KG1 (cell line): Measurements from ENCODE around the gene GTPBP2.
"Not testable (repeated sequence)": the region's sequence is repeated elsewhere in the genome, so short reads cannot be mapped to it uniquely, and the experiment has no call there.

Experiments used
- DNase-seq: peaks from one replicate; lab custom pipeline; 2025; lab: John Stamatoyannopoulos, UW

The GTPBP2 gene

DNA sequence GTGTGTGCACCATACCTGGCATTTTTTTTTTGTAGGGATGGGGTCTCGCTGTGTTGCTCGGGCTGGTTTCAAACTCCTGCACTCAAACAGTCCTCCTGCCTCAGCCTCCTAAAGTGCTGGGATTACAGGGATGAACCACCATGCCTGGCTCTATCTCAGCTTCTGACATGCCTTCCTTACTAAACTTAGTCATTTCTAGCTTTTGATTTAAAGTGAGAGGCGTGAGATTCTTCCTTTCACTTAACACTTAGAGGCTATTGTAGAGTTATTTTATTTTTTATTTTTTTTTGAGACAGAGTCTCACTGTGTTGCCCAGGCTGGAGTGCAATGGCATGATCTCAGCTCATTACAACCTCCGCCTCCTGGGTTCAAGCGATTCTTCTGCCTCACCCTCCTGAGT, 33.9 kb upstream of the GTPBP2 start:
- DNase-seq: not testable (repeated sequence)

DNA sequence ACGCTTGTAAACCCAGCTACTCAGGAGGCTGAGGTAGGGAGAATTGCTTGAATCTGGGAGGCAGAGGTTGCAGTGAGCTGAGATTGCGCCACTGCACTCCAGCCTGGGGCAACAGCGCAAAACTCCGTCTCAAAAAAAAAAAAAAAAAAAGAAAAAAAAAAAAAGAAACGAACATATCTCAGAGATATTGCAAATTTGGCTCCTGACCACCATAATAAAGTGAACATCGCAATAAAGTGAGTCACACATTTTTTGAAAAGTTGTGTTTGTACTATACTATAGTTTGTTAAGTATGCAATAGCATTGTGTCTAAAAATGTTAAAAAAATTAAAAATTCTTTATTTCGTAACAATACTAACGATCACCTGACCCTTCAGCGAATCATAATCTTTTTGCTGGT, 29.1 kb upstream of the GTPBP2 start:
- DNase-seq: no peak

DNA sequence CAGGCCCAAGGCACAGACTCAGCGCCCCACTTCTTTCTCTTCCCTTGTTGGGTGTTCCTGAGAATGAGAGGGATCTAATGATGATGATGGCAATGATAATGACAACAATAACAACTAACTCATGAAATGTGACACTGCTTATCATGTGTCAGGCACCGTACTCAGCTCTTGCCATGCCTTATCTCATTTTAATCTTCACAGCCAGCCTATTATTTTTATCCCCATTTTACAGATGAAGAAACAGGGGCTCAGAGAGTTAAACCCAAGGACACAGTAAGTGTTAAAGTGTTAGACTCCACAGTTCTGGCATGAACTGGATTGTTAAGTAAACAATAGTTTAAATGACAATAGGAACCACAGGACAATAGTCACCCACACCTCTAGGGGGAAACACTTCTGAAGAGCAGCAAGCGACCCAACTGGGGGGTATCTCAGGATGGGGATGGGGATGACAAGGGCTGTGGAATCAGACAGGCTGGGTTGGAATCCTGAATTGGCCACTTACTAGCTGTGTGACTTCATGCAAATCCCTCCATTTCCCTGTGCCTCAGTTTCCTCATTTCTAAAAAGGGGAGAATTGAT, 28.2 kb upstream of the GTPBP2 start:
- no peak for DNase-seq

DNA sequence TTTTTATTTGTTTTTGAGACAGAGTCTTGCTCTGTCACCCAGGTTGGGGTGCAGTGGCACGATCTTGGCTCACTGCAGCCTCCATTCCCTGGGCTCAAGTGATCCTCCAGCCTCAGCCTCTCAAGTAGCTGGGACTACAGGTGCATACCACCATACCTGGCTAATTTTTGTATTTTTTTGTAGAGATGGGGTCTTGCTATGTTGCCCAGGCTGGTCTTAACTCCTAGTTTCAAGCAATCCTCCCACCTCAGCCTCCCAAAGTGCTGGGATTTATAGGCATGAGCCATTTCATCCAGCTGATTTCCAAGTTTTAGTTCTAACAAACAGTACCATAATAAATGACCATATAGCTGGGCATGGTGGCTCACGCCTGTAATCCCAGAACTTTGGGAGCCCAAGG, 23.8 kb upstream of the GTPBP2 start:
- not testable (repeated sequence) for DNase-seq

DNA sequence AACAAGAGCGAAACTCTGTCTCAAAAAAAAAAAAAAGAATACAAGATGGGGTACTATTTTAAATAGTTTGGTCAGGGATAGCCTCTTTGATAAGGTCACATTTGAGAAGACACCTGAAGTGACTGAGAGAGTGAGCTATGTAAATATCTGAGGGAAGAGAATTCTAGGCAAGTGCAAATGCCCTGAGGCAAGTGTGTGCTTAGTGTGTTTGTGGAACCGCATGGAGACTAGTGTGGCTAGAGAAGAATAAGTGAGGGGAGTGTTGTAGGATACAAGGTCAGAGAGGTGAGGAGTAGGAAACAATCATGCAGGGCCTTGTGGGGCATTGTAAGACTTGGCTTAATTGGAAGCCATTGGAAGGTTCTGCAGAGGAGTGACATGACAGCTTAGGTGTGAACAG, 19.2 kb upstream of the GTPBP2 start:
- no peak for DNase-seq

DNA sequence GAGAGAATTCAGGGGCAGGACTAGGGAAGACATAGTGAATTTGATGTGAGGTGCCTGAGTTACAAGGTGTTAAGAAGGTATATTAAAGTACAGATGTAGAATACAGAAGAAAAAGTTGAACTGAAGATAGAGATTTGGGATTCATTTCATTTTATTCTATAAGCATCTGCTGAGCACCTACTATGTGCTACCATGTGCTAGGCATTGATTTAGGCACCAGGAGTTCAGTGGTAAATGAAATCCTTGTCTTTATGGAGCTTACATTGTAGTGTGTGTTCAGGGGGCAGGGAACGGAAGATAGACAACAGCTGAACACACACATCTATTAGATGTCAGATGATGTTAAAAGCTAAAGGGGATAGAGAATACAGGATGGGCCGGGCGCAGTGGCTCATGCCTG, 18.5 kb upstream of the GTPBP2 start:
- DNase-seq: no peak

DNA sequence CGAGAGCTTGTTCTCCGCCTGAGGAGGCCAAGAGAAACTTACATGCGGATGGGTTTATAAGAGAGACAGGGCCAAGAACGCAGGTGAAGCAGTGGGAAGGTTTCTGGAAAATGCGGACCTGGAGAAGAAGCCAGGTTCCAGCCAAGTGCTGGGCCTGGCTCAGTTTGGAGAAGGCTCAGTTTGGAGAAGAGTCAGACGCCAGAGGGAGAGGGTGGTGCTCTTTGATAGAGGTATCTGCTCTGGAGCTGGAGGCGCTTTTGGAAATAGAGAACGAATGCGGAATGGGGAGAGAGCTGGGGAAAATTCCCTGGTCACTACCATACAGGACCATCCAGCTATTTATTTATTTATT, 16.5 kb upstream of the GTPBP2 start:
- DNase-seq: no peak

DNA sequence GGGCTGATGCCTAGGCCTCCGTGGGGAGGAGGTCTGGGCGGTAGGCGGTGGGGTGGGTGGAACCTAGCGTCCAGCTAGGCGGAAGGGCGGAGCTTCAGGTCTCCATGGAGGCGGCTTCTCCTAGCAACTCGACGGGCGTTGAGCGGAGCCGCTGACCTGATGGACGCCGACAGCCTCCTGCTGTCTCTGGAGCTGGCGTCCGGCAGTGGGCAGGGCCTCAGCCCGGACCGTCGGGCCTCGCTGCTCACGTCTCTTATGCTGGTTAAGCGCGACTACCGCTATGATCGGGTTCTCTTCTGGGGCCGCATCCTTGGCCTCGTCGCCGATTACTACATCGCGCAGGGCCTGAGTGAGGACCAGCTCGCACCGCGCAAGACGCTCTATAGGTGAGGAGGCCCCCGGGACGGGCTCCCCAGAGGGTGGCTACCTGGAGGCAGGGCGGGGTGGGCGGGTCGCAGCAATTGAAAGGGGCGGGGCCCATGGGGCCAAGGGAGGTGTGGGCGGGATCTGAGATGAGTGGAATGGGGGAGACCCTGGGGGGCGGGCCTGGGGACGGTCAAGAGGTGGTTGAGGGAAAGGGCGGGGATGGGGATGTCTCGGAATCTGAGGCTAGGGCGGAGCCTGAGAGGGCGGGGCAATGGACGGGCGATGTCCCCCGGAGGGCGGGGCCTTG, 16.0 kb upstream of the GTPBP2 start, which contains the start of gene RSPH9:
Gene RSPH9 (plus strand): TSS at position 97 of the 673 bp plus-strand sequence. CDS start 63 bp downstream, at position 160.
- no peak for DNase-seq

DNA sequence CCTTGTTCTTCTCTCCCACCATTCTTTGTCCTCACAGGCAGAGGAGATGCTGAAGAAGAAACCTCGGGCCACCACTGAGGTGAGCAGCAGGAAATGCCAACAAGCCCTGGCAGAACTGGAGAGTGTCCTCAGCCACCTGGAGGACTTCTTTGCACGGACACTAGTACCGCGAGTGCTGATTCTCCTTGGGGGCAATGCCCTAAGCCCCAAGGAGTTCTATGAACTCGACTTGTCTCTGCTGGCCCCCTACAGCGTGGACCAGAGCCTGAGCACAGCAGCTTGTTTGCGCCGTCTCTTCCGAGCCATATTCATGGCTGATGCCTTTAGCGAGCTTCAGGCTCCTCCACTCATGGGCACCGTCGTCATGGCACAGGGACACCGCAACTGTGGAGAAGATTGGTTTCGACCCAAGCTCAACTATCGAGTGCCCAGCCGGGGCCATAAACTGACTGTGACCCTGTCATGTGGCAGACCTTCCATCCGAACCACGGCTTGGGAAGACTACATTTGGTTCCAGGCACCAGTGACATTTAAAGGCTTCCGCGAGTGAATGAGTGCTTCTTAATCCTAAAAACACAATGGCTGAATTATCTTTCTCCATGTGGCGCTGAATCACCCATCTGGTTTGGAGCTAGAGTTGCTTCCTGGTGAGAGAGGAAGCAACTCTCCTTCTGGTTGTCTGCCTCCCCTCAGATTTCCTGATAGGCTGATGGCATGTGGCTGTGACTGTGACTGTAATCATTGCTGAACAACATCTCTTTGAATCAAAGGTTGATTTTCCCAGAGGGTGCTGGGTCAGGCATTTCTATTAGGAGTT, 11.1 kb upstream of the GTPBP2 start:
- no peak for DNase-seq

DNA sequence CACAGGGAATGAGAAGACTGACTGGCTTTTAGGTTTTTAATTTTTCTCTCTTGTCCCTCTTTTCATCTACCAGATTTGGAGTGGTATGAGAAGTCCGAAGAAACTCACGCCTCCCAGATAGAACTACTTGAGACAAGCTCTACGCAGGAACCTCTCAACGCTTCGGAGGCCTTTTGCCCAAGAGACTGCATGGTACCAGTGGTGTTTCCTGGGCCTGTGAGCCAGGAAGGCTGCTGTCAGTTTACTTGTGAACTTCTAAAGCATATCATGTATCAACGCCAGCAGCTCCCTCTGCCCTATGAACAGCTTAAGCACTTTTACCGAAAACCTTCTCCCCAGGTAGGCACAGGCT, 7.2 kb upstream of the GTPBP2 start:
- DNase-seq: no peak

DNA sequence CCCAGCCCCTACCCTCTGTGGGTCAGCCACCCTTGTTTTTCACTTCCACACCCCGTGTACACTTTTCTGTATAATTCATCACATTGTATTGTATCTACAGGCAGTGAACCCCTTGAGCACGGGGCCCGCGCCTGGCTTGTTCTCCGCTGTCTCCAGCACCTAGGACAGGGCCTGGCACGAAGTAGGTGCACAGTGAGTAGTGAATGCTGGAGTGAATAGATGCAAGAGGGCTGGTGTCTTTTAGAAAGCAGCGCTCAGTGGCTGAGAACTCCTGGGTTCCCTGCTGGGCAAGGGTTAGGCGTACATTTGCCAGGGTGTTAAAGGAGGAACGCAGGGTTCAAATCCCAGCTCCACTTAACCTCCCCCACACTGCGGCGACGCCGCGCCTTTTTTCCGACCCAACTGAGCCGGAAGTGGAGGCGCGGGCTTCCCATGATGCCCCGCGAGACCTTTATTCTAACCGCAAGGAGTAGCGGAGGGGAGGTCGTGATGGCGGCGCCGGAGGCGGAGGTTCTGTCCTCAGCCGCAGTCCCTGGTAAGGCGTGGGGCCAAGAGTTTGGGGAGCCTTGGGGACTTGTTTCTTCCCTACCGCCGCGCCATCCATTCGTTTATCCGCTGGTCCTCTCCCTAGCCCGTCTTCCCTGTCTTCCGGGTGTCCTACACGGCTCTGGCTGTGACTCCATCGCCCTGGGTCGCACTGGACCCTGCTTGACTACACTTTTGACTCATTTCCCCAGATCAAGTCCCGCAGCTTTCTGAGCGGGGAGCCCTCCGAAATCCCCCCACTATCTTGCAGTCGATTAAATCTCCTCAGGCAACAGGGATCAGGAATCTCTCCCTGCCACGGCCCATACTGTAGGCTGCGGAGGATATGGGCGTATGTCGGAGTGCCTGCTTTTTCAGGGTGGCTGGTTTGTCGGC, 6.6 kb upstream of the GTPBP2 start, which contains the start of gene MAD2L1BP:
Gene MAD2L1BP (plus strand): TSS at position 454 of the 921 bp plus-strand sequence. CDS start 36 bp downstream, at position 490.
- peak; percentile 63 for DNase-seq

DNA sequence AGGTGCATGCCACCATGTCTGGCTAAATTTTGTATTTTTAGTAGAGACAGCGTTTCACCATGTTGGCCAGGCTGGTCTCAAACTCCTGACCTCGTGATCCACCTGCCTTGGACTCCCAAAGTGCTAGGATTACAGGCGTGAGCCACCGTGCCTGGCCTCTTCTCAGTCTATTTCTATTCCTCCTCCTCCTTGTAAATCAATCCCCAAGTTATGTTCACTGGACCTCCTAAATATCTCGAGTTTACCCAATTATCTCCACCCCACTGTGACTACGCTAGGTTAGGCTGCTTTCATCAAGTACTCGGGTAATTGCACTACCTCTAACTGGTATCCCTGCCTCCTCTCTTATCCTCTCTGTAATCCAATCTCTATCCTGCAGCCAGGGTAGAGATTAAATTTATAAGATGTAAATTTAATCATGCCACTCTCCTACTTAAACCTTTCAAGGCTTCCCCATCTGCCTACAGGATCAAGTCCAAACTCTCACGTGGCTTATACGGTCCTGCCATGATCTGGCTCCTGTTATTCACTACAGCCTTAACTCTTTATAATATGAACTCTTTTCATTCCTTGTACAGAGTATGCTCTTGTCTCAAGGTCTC, 5.7 kb upstream of the GTPBP2 start:
- DNase-seq: no peak

DNA sequence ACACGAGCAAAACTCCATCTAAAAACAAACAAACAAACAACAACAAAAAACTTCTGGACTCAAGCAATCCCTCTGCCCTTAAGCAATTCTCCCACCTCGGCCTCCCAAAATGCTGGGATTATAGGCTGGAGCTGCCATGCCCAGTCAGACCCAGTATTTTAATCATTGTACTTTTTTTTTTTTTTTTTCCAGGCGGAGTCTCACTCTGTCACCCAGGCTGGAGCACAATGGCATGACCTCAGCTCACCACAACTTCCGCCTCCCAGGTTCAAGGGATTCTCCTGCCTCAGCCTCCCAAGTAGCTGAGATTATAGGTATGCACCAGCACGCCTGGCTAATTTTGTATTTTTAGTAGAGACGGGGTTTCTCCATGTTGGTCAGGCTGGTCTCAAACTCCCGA, 3.9 kb upstream of the GTPBP2 start:
- DNase-seq: not testable (repeated sequence)

DNA sequence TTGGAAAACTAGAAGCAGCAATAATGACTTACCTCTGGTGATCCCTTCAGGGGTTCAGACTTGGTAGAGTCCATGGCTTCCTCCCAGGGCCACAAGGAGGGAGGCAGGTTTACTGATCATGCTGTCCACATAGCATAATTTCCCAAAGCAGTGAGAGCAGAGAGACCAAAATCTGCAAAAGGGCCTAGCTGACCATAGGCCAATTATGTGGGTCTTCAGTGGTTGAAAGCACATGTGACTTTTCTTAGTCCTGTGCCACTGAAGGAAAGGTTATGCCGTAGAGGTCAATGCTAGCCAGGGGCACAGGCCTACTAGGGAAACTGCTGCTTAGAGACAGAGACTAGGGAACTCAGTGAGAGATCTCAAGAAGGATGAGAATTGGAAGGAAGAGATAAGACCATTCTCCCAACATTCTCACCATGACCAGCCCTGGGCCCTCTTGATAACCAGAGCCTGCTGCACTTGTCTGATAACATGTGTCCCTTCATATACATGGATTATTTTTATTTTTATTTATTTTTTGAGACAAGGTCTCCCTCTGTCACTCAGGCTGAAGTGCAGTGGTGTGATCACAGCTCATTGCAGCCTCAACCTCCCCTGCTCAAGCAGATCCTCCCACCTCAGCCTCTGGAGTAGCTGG, 2.0 kb upstream of the GTPBP2 start:
- DNase-seq: no peak

DNA sequence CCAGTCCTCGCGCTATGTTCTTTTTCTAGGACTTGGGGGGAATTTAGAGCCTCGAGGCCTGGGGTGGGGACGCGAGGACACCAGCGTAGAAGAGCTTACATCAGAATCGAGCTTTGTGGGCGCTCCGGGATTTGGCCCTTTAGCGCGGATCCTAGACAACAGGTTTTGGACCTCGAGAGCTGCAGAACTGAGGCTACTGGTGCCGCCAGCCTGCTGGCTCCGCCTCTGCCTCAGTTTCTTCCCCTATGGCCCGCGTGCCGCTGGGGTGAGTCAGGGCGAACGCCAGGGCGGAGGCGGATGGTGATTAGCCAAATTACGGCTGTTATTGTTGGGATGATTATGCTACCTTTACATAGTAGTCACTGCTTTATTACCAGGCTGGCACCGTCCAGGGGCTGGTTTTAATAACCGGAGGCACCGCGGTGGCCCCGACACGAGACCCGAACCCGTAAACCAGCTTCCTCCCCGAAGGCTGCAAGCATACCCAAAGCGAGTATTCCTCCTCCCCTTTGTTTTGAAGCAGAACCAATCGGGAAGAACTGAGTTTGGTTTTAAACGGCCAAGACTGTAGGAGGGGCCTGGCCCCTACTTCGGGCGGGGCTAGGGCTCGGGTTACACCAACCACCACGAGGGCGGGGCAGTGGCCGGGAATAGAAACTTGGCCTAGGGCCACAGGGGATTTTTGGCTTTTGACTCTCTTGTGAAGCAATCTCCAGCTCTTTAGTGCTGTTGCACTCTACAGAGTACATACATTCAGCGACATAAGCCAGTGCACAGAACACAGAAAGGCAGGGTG, 639 bp upstream of the GTPBP2 start:
- DNase-seq: peak; percentile 92

DNA sequence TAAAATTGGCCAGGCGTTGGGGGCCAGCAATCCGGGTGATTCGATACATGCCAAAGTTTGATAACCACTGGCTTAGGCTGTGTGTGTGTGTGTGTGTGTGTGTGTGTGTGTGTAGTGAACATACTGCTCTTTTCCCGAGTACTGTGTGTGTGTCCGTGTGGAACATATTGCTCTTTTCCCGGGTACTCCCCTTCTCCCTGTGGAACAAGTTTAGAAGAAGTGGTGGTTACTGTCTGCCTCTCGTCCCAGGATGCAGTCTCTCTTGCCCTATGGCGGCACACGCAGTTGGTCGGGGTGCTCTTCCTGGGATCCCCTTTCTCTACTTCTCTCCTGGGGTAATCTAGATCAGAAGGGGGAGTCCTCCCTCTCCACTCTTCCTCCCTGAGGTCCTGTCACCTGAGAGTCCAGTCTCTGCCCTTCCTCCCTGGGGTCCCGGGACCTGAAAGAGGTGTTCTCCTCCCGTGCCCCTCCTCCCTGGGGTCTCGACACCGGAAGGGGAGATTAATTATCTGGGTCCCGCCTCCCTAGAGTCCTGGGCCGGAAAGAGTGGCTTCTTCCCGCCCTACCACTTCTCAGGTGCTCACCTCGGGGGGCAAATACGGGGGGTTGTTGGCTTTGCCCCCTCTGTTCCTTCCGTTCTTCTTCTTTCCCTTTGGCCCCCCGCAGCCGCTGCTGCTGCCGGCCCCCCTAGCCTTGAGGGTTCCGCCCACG, 516 bp downstream of the GTPBP2 start:
- no peak for DNase-seq

DNA sequence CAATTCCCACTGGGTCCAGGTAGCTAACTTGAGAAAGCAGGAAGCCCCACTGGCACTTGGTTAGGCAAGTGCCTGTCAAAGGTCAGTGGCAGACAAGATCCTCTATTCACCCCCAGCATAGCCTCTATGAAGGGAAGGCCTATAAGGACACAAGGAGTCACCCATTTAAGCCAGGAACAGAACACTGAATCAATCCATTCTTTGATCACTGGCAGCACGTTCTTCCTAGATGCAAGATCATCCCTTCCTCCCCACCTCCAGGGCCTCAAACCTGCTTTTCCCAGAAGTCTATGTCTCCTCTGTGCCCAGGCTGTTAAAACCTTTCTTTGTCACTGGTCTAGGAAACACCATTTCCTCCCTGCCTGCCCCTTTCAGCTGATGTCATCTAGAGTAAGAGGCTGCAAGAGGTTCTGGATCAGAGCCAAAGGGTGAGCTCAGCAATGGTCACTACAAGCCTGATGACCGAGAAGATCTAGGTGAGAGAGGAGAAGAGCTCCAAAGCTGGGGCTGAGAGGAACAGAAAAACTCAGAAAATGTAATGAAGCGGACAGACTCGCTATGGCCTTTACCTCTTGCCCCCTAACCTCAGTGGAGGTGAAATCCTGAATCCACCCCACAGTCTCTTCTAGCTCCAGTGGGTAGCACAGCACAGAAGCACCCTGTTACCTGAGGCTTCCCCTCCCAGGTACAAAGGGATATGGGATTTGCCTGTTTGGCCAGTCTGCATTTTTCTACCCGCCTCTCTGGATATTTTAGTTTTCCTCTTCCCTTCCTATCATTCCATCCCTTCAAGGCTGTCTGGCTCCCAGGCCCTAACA, 1.8 kb downstream of the GTPBP2 start:
- no peak for DNase-seq

DNA sequence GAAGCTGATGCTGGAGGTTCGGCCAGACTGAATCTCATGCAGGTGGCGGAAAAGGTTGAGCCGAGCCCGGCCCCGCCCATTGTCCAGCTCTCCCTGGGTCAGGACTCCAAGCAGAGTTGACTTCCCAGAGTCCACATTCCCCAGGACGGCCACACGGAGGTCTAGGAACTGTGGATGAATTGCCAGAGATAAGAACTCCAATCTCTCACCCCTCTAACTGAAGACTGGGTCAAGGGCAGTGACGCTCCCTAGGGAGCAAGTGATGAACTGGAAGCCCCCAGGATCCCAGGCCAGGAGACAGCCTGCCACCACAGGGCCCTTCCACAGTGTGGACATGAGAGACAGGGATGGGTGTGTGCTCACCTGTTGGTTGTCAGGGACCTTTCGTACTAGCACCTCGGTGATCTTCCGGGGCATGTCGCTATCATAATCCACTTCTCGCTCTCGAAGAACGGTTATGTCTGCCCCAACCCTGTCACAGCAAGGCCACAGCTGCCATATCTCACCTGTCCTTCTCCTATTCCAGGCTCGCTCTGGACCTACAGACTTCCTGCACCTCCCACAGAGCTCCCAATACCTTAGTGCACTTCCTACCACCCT, 3.6 kb downstream of the GTPBP2 start:
- no peak for DNase-seq
